Measurements from ENCODE around the gene DNAH2.

The DNAH2 gene

DNA sequence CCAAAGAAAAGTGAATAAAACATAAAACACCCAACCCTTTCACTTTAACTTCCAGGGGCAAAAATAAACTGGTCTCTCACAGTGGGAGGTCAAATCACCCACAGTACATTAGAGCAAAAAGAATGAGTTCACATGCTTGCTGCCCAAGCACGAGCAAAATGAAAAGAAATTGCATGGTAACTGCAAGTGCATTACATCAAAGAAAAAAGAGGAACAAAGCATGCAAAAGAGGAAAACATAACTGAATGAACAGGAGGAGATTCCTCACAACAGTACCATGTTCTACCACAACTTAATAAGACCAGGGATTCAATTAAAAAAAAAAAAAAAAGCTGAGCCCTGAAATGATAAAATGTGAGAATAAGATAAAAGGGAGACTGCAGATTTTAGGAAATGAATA is 12.3 kb downstream of the DNAH2 start:
- ATAC-seq (no peak), DNase-seq (no peak)
- no peaks in the 10 kb centered on the region for H3K9me3 Mint-ChIP-seq
- peaks cover 7% of the 10 kb centered on the region for H3K27me3 Mint-ChIP-seq
- H3K36me3 Mint-ChIP-seq (ENCODE audit: low read depth) = no peaks in the 10 kb centered on the region
- no peak overlapping the region for H3K27ac Mint-ChIP-seq
- no peak overlapping the region for H3K4me3 Mint-ChIP-seq
- H3K4me1 Mint-ChIP-seq = no peaks in the 10 kb centered on the region

DNA sequence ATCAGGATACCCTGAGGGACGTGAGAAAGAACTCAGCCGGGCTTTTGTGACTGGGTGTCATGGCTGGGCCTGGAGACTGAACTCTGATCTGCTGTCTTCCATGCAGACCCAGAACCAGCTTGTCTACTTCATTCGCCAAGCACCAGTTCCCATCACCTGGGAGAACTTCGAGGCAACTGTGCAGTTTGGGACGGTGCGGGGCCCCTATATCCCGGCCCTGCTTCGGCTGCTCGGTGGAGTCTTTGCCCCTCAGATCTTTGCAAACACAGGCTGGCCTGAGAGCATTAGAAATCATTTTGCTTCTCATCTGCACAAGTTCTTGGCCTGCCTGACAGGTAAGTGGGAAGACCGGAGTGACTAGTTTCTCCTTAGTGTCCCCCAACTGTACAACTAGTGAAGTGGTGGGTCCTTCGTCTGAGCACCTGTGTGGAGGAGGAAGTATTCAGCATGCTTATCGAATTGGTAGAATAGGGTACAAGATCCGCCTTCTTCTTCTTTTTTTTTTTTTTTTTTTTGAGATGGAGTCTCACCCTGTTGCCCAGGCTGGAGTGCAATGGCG is 15.5 kb downstream of the DNAH2 start:
- DNase-seq (no peak), ATAC-seq (no peak)
- no peaks in the 10 kb centered on the region for H3K9me3 Mint-ChIP-seq
- no peaks in the 10 kb centered on the region for H3K27me3 Mint-ChIP-seq
- H3K36me3 Mint-ChIP-seq (ENCODE audit: low read depth) = no peaks in the 10 kb centered on the region
- no peaks in the 10 kb centered on the region for H3K4me1 Mint-ChIP-seq
- H3K4me3 Mint-ChIP-seq = no peak overlapping the region
- no peak overlapping the region for H3K27ac Mint-ChIP-seq

- Mint-ChIP-seq H3K36me3 (ENCODE audit: low read depth) (no peaks in the 10 kb centered on the region), H3K4me1 (no peaks in the 10 kb centered on the region), H3K9me3 (no peaks in the 10 kb centered on the region), H3K27ac (no peak overlapping the region), H3K4me3 (no peak overlapping the region), H3K27me3 (peaks cover 13% of the 10 kb centered on the region)
- DNase-seq (no peak), ATAC-seq (no peak)
Observed at GRCh38 chr17:7737601-7738000, 20.1 kb downstream of the DNAH2 start.

DNA sequence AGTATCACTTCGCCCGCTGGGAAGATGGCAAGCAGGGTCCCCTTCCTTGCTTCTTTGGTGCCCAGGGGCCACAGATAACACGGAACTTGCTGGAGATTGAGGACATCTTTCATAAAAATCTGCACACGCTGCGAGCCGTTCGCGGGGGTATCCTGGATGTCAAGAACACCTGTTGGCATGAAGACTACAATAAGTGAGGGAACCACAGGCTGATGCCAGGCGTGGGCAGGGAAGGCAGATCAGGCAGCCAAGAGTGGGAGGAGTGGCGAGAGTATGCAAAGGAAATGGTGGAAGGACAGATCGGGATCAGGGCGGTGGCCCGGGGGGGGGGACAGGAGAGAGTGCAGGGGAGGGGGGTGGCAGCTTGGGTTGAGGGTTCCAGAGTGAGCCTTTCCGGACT is 22.2 kb downstream of the DNAH2 start:
- no peak overlapping the region for H3K27ac Mint-ChIP-seq
- ATAC-seq (no peak), DNase-seq (no peak)
- H3K36me3 Mint-ChIP-seq (ENCODE audit: low read depth) = no peaks in the 10 kb centered on the region
- no peak overlapping the region for H3K4me3 Mint-ChIP-seq
- no peaks in the 10 kb centered on the region for H3K9me3 Mint-ChIP-seq
- H3K27me3 Mint-ChIP-seq = peaks cover 13% of the 10 kb centered on the region
- no peaks in the 10 kb centered on the region for H3K4me1 Mint-ChIP-seq

- H3K27me3 Mint-ChIP-seq = peaks cover 13% of the 10 kb centered on the region
- no peaks in the 10 kb centered on the region for H3K36me3 Mint-ChIP-seq (ENCODE audit: low read depth)
- no peaks in the 10 kb centered on the region for H3K4me1 Mint-ChIP-seq
- H3K27ac Mint-ChIP-seq = no peak overlapping the region
- no peak for DNase-seq
- H3K4me3 Mint-ChIP-seq = no peak overlapping the region
- no peaks in the 10 kb centered on the region for H3K9me3 Mint-ChIP-seq
- ATAC-seq = no peak
Observed at GRCh38 chr17:7740481-7741001, 23.0 kb downstream of the DNAH2 start.

- ATAC-seq = no peak
- Mint-ChIP-seq H3K4me3 (no peak overlapping the region), H3K27me3 (peaks cover 13% of the 10 kb centered on the region)
Observed at GRCh38 chr17:7742729-7743128, 25.2 kb downstream of the DNAH2 start.

GRCh38 chr17:7744416-7744815 is 26.9 kb downstream of the DNAH2 start:
- peaks cover 15% of the 10 kb centered on the region for H3K27me3 Mint-ChIP-seq
- H3K4me1 Mint-ChIP-seq = no peaks in the 10 kb centered on the region
- no peak overlapping the region for H3K27ac Mint-ChIP-seq
- H3K9me3 Mint-ChIP-seq = no peaks in the 10 kb centered on the region
- no peak for DNase-seq
- no peaks in the 10 kb centered on the region for H3K36me3 Mint-ChIP-seq (ENCODE audit: low read depth)
- ATAC-seq = no peak
- no peak overlapping the region for H3K4me3 Mint-ChIP-seq

More at GRCh38 chr17:7742729-7743128, 25.2 kb downstream of the DNAH2 start:
- DNase-seq = no peak
- H3K27ac Mint-ChIP-seq = no peak overlapping the region
- H3K36me3 Mint-ChIP-seq (ENCODE audit: low read depth) = no peaks in the 10 kb centered on the region
- H3K4me1 Mint-ChIP-seq = no peaks in the 10 kb centered on the region
- H3K9me3 Mint-ChIP-seq = no peaks in the 10 kb centered on the region

DNA sequence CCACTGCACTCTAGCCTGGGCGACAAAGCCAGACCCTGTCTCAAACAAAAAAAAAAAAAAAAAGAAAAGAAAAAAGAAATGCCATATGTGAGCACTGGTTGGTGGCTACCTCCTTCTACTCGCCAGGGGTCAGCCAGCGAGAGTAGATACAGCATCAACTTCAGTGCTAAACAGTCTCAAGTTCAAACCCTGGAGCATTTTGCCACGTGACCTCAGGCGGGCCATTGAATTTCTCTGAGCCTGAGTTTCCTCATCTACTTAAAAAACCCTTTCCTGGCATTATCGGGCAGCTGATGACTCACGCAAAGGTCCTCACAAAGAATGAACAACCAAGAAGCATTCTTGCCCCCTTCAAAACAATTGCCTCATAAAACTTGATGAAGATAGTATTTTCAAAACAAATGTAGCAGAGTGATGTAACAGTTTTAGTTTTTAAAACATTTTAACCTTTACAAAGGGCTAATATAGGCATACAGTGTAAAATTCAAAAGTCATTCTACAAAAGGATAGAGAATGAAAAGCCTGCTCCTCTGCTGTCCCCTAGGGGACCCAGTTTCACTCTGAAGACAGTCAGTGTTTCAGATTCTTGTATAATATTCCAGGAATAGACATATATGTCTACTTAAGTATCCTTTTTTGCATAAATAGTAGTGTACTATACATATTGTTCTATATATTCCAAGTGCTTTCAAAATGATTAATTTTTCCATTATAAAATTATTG is 28.4 kb downstream of the DNAH2 start:
- DNase-seq (no peak), ATAC-seq (no peak)
- H3K4me3 Mint-ChIP-seq = no peak overlapping the region
- H3K9me3 Mint-ChIP-seq = no peaks in the 10 kb centered on the region
- no peaks in the 10 kb centered on the region for H3K36me3 Mint-ChIP-seq (ENCODE audit: low read depth)
- no peaks in the 10 kb centered on the region for H3K4me1 Mint-ChIP-seq
- H3K27ac Mint-ChIP-seq = no peak overlapping the region
- H3K27me3 Mint-ChIP-seq = peaks cover 6% of the 10 kb centered on the region

- no peak overlapping the region for H3K4me3 Mint-ChIP-seq
- ATAC-seq (no peak), DNase-seq (no peak)
- no peaks in the 10 kb centered on the region for H3K4me1 Mint-ChIP-seq
- no peak overlapping the region for H3K27ac Mint-ChIP-seq
- H3K9me3 Mint-ChIP-seq = no peaks in the 10 kb centered on the region
- peaks cover 3% of the 10 kb centered on the region for H3K27me3 Mint-ChIP-seq
- no peaks in the 10 kb centered on the region for H3K36me3 Mint-ChIP-seq (ENCODE audit: low read depth)
Observed at GRCh38 chr17:7747635-7748071, 30.1 kb downstream of the DNAH2 start.

- no peak for ATAC-seq
- Mint-ChIP-seq H3K36me3 (ENCODE audit: low read depth) (no peaks in the 10 kb centered on the region), H3K27me3 (peaks cover 3% of the 10 kb centered on the region), H3K4me1 (no peaks in the 10 kb centered on the region), H3K9me3 (no peaks in the 10 kb centered on the region), H3K4me3 (no peak overlapping the region), H3K27ac (no peak overlapping the region)
- no peak for DNase-seq
Observed at GRCh38 chr17:7748076-7748775, 30.7 kb downstream of the DNAH2 start.

GRCh38 chr17:7750321-7750821 is 32.8 kb downstream of the DNAH2 start:
- Mint-ChIP-seq H3K4me3 (no peak overlapping the region), H3K9me3 (no peaks in the 10 kb centered on the region), H3K27me3 (peaks cover 8% of the 10 kb centered on the region), H3K4me1 (no peaks in the 10 kb centered on the region), H3K36me3 (ENCODE audit: low read depth) (no peaks in the 10 kb centered on the region), H3K27ac (no peak overlapping the region)
- ATAC-seq (no peak), DNase-seq (no peak)

DNA sequence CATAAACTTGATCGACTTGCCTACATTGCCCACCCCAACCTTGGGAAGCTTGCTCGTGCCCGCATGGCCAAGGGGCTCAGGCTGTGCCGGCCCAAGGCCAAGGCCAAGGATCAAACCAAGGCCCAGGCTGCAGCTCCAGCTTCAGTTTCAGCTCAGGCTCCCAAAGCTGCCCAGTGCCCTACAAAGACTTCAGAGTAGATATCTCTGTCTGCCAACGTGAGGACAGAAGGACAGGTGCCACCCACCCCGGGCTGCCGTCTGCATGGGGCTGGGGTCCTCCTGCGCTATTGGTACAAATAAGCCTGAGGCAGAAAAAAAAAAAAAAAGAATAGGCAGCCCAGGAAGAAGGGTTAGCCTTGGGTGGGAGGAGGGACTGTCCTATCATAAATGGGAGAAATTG is 37.1 kb downstream of the DNAH2 start:
- Mint-ChIP-seq H3K9me3 (no peaks in the 10 kb centered on the region), H3K36me3 (ENCODE audit: low read depth) (no peaks in the 10 kb centered on the region), H3K27me3 (peaks cover 5% of the 10 kb centered on the region), H3K4me3 (no peak overlapping the region), H3K4me1 (no peaks in the 10 kb centered on the region), H3K27ac (no peak overlapping the region)
- ATAC-seq (no peak), DNase-seq (no peak)

DNA sequence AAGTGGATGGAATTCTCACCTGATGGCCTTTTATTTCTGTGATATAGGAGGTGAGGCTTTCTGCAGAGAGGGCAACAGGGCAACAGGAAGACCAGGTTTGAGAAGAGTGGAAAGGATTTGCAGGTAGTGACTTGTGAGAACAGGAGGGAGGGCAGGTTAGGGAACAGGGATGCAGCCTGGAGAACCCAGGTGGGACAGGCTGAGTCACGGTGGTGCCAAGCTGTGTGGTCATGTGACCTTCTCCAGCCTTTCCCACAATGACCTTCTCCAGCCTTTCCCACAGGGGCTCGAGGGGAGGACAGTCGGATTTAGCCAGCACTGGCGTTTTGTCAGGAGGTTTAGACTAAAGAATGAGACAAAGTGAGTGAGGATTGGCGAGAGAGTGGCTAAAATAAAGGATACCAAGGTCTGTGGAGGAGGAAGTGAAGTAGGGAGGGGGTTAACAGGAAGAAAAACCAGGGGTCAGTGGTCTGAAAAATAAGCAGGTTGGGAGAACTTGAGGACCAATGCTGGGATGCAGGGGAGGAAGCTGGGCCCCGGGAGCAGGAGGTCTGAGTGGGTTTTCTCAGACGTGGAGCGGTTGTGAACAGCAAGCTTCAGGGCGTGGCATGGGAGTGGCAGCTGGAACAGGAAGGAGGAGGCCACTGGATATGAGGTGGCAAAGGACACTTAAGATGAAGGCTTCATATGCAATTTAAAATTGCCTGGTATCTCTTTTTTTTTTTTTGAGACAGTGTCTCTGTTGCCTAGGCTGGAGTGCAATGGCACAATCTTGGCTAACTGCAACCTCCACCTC is 37.7 kb downstream of the DNAH2 start:
- H3K36me3 Mint-ChIP-seq (ENCODE audit: low read depth) = no peaks in the 10 kb centered on the region
- H3K4me3 Mint-ChIP-seq = no peak overlapping the region
- H3K27ac Mint-ChIP-seq = no peak overlapping the region
- H3K27me3 Mint-ChIP-seq = peaks cover 5% of the 10 kb centered on the region
- H3K9me3 Mint-ChIP-seq = no peaks in the 10 kb centered on the region
- no peaks in the 10 kb centered on the region for H3K4me1 Mint-ChIP-seq
- ATAC-seq (no peak), DNase-seq (no peak)

DNA sequence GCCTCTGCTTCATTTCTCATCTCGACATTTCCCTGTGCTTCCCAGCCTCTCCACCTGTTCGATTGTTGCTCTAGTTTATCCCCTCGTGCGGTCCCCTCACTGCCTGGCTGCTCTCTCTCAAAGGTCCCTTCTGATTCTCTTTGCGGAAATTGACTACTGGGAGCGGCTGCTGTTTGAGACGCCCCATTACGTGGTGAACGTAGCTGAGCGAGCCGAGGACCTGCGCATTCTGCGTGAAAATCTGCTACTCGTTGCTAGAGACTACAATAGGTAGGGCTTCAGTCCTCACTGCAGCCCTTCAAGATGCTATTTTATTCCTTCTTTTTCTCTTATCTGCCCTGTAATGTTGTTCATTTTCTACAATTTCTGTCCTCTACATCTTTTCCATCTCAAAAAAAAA is 39.4 kb downstream of the DNAH2 start:
- no peaks in the 10 kb centered on the region for H3K9me3 Mint-ChIP-seq
- no peak overlapping the region for H3K27ac Mint-ChIP-seq
- H3K4me3 Mint-ChIP-seq = no peak overlapping the region
- DNase-seq (no peak), ATAC-seq (no peak)
- H3K4me1 Mint-ChIP-seq = no peaks in the 10 kb centered on the region
- no peaks in the 10 kb centered on the region for H3K36me3 Mint-ChIP-seq (ENCODE audit: low read depth)
- peaks cover 5% of the 10 kb centered on the region for H3K27me3 Mint-ChIP-seq

All from activated naive CD8-positive, alpha-beta T cell treated with anti-CD3 and anti-CD28 coated beads, Interleukin-2, amount 50 U/mL, for 24 hours (primary cell).